ENCODE measurements around the gene ZNF891. TPM values are rescaled to one million over a fixed set of nuclear protein-coding genes. Genes with fewer than 3 reads are reported as not detected.

The ZNF891 gene
- total and polyA plus RNA-seq, 2 of the 13 experiments (the other 11 are each of a cell fraction or from before 2014, with no cell fraction given): 1.3 to 2.1 TPM

DNA sequence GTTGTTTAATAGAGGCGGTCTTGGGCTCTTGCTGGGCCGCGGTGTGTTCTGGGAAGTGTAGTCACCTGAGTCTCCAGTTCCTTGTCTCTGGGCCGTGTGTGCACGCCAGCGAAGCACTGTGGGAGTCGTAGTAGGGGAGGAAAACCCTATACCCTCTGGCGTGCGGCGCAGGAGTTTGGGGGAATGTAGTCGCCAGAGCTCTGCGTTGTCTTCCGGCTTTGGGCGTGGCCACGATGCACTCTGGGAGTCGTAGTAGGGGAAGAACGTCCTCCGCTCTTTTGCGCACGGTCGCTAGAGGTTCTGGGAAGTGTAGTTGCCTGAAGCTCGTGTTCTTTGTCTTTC lies 50.1 kb downstream of the ZNF891 start (continued):
- TF ChIP-seq, protein P1, sequence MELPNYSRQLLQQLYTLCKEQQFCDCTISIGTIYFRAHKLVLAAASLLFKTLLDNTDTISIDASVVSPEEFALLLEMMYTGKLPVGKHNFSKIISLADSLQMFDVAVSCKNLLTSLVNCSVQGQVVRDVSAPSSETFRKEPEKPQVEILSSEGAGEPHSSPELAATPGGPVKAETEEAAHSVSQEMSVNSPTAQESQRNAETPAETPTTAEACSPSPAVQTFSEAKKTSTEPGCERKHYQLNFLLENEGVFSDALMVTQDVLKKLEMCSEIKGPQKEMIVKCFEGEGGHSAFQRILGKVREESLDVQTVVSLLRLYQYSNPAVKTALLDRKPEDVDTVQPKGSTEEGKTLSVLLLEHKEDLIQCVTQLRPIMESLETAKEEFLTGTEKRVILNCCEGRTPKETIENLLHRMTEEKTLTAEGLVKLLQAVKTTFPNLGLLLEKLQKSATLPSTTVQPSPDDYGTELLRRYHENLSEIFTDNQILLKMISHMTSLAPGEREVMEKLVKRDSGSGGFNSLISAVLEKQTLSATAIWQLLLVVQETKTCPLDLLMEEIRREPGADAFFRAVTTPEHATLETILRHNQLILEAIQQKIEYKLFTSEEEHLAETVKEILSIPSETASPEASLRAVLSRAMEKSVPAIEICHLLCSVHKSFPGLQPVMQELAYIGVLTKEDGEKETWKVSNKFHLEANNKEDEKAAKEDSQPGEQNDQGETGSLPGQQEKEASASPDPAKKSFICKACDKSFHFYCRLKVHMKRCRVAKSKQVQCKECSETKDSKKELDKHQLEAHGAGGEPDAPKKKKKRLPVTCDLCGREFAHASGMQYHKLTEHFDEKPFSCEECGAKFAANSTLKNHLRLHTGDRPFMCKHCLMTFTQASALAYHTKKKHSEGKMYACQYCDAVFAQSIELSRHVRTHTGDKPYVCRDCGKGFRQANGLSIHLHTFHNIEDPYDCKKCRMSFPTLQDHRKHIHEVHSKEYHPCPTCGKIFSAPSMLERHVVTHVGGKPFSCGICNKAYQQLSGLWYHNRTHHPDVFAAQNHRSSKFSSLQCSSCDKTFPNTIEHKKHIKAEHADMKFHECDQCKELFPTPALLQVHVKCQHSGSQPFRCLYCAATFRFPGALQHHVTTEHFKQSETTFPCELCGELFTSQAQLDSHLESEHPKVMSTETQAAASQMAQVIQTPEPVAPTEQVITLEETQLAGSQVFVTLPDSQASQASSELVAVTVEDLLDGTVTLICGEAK (IDR thresholded peaks at IDR 0.05): peak; percentile 35; the same call in 1 of the 2 replicates
- TF ChIP-seq, protein P1 (CRISPR knock-in tag; IDR thresholded peaks at IDR 0.05): peak; percentile 69; the same call in 1 of the 2 replicates
- TF ChIP-seq MXD3 (CRISPR knock-in tag; IDR thresholded peaks at IDR 0.05) (0 out of 2 replicates have a peak, but pooled peaks have one; percentile 35), ZNF138 (CRISPR knock-in tag; IDR thresholded peaks at IDR 0.05; ENCODE audit: low read depth) (no peak), NFYB (CRISPR knock-in tag; IDR thresholded peaks at IDR 0.05) (peak; percentile 60), XBP1 (CRISPR knock-in tag; IDR thresholded peaks at IDR 0.05) (no peak), KLF12 (CRISPR knock-in tag; IDR thresholded peaks at IDR 0.05; ENCODE audit: borderline replicate concordance) (peak; percentile 91), ETV5 (CRISPR knock-in tag; IDR thresholded peaks at IDR 0.05; ENCODE audit: borderline replicate concordance) (peak; percentile 79), AKNA (CRISPR knock-in tag; IDR thresholded peaks at IDR 0.05; ENCODE audit: borderline replicate concordance) (no peak)
- TF ChIP-seq, protein P2, sequence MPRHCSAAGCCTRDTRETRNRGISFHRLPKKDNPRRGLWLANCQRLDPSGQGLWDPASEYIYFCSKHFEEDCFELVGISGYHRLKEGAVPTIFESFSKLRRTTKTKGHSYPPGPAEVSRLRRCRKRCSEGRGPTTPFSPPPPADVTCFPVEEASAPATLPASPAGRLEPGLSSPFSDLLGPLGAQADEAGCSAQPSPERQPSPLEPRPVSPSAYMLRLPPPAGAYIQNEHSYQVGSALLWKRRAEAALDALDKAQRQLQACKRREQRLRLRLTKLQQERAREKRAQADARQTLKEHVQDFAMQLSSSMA (CRISPR knock-in tag; IDR thresholded peaks at IDR 0.05): no peak
- TF ChIP-seq, protein P3, sequence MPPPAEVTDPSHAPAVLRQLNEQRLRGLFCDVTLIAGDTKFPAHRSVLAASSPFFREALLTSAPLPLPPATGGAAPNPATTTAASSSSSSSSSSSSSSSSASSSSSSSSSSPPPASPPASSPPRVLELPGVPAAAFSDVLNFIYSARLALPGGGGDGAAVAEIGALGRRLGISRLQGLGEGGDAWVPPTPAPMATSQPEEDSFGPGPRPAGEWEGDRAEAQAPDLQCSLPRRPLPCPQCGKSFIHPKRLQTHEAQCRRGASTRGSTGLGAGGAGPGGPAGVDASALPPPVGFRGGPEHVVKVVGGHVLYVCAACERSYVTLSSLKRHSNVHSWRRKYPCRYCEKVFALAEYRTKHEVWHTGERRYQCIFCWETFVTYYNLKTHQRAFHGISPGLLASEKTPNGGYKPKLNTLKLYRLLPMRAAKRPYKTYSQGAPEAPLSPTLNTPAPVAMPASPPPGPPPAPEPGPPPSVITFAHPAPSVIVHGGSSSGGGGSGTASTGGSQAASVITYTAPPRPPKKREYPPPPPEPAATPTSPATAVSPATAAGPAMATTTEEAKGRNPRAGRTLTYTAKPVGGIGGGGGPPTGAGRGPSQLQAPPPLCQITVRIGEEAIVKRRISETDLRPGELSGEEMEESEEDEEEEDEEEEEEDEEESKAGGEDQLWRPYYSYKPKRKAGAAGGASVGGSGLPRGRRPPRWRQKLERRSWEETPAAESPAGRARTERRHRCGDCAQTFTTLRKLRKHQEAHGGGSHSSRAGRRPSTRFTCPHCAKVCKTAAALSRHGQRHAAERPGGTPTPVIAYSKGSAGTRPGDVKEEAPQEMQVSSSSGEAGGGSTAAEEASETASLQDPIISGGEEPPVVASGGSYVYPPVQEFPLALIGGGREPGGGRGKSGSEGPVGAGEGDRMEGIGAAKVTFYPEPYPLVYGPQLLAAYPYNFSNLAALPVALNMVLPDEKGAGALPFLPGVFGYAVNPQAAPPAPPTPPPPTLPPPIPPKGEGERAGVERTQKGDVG (CRISPR knock-in tag; IDR thresholded peaks at IDR 0.05; ENCODE audit: borderline replicate concordance): no peak

All from HepG2 (cell line).